Naive thymus-derived CD8-positive, alpha-beta T cell (primary cell): ENCODE results near the gene AGAP9. TPM values are rescaled to one million over a fixed set of nuclear protein-coding genes. Genes with fewer than 3 reads are reported as not detected.
"Not testable (repeated sequence)": the region's sequence is repeated elsewhere in the genome, so short reads cannot be mapped to it uniquely, and the experiment has no call there.

Experiments
- ATAC-seq, 2 donors: fragments of 150-1000 bp; cut with Tn5 transposase in 1 of 2; sonication (Bioruptor Pico), chemical (Tn5 transposase) in 1 of 2; 1 replicate in 1 of 2; 2 replicates in 1 of 2; pipeline ENCODE4 v1.10.0; 2021; ENCODE audit warnings: mild to moderate bottlenecking in 2 of 2, moderate library complexity in 2 of 2
- POLR2A ChIA-PET: fragments of 350-600 bp; sonication (Branson Sonifier 250); formaldehyde crosslinking; loops from one replicate; lab custom pipeline; 2021; ENCODE audit warnings: antibody characterized with exemption; lab: Charles Lee
- DNase-seq, 10 donors: peaks; one replicate each; pipeline versions ENCODE4 v3.0.0 to v3.0.0-alpha.2; 2020 to 2022
- H3K27ac Mint-ChIP-seq, 10 donors: one replicate each; pipeline ENCODE4 v1.8.0; 2020 to 2022; ENCODE audit warnings: mild to moderate bottlenecking in 10 of 10, mixed read lengths in 10 of 10, moderate library complexity in 4 of 10, inconsistent platforms in 1 of 10
- H3K27me3 Mint-ChIP-seq, 5 donors: one replicate each; pipeline ENCODE4 v1.8.0; 2021 to 2022; ENCODE audit warnings: mixed read lengths in 5 of 5
- H3K36me3 Mint-ChIP-seq, 3 donors: one replicate each; pipeline ENCODE4 v1.8.0; 2020 to 2022; ENCODE audit warnings: mixed read lengths in 3 of 3, mild to moderate bottlenecking in 2 of 3, inconsistent platforms in 1 of 3
- H3K4me1 Mint-ChIP-seq, 4 donors: one replicate each; pipeline ENCODE4 v1.8.0; 2021 to 2022; ENCODE audit warnings: mixed read lengths in 4 of 4
- H3K4me3 Mint-ChIP-seq, 10 donors: one replicate each; pipeline ENCODE4 v1.8.0; 2020 to 2022; ENCODE audit warnings: mild to moderate bottlenecking in 10 of 10, mixed read lengths in 10 of 10, moderate library complexity in 6 of 10, inconsistent platforms in 1 of 10
- H3K9me3 Mint-ChIP-seq, 9 donors: one replicate each; pipeline ENCODE4 v1.8.0; 2020 to 2022; ENCODE audit warnings: mixed read lengths in 9 of 9, mild to moderate bottlenecking in 3 of 9, inconsistent platforms in 1 of 9, moderate library complexity in 1 of 9
- polyA plus RNA-seq, 3 donors: library from polyadenylated mRNA; unstranded; fragments of 300-500 nt; fragmentation: Illumina TruSeq; gene quantifications; one replicate each; pipeline ENCODE4 v1.2.3, GENCODE V29; 2021
- total RNA-seq, 8 experiments: library from RNA in 2 of 8; stranded (reverse) in 2 of 8; gene quantifications; one replicate each; pipeline ENCODE4 v1.2.3 and lab custom pipeline; 2021 to 2026

The AGAP9 gene
- total and polyA plus RNA-seq, 5 experiments from 2014 or later = 0.09 to 10.1 (median 0.31) TPM

GRCh38 chr10:47481182-47481766, 42.2 kb downstream of the AGAP9 start:
- H3K9me3 Mint-ChIP-seq, H3K4me3 Mint-ChIP-seq, H3K27me3 Mint-ChIP-seq, ATAC-seq, H3K4me1 Mint-ChIP-seq, H3K27ac Mint-ChIP-seq, POLR2A ChIA-PET, H3K36me3 Mint-ChIP-seq, DNase-seq: not testable (repeated sequence)

- DNase-seq, H3K27ac Mint-ChIP-seq, H3K4me1 Mint-ChIP-seq, ATAC-seq, POLR2A ChIA-PET, H3K27me3 Mint-ChIP-seq, H3K36me3 Mint-ChIP-seq, H3K4me3 Mint-ChIP-seq, H3K9me3 Mint-ChIP-seq: not testable (repeated sequence)
These were observed 43.3 kb downstream of the AGAP9 start for GRCh38 chr10:47480133-47480532.

GRCh38 chr10:47478114-47478513, 45.3 kb downstream of the AGAP9 start:
- ATAC-seq, DNase-seq, H3K9me3 Mint-ChIP-seq, H3K36me3 Mint-ChIP-seq, H3K4me1 Mint-ChIP-seq, H3K27ac Mint-ChIP-seq, H3K4me3 Mint-ChIP-seq, POLR2A ChIA-PET, H3K27me3 Mint-ChIP-seq: not testable (repeated sequence)

- H3K9me3 Mint-ChIP-seq, H3K27me3 Mint-ChIP-seq, POLR2A ChIA-PET, DNase-seq, H3K36me3 Mint-ChIP-seq, H3K4me3 Mint-ChIP-seq, H3K27ac Mint-ChIP-seq, H3K4me1 Mint-ChIP-seq, ATAC-seq: not testable (repeated sequence)
These were observed 46.4 kb downstream of the AGAP9 start for GRCh38 chr10:47477078-47477477.

GRCh38 chr10:47475101-47475500, 48.3 kb downstream of the AGAP9 start:
- H3K36me3 Mint-ChIP-seq, ATAC-seq, POLR2A ChIA-PET, H3K27ac Mint-ChIP-seq, H3K9me3 Mint-ChIP-seq, H3K4me1 Mint-ChIP-seq, H3K4me3 Mint-ChIP-seq, H3K27me3 Mint-ChIP-seq, DNase-seq: not testable (repeated sequence)

GRCh38 chr10:47473516-47473915, 49.9 kb downstream of the AGAP9 start:
- POLR2A ChIA-PET, H3K4me1 Mint-ChIP-seq, H3K4me3 Mint-ChIP-seq, ATAC-seq, H3K9me3 Mint-ChIP-seq, H3K27ac Mint-ChIP-seq, DNase-seq, H3K36me3 Mint-ChIP-seq, H3K27me3 Mint-ChIP-seq: not testable (repeated sequence)

- H3K4me3 Mint-ChIP-seq, H3K9me3 Mint-ChIP-seq, DNase-seq, POLR2A ChIA-PET, H3K27ac Mint-ChIP-seq, H3K36me3 Mint-ChIP-seq, ATAC-seq, H3K27me3 Mint-ChIP-seq, H3K4me1 Mint-ChIP-seq: not testable (repeated sequence)
These were observed 50.8 kb downstream of the AGAP9 start for GRCh38 chr10:47472647-47473046.

GRCh38 chr10:47472072-47472471, 51.4 kb downstream of the AGAP9 start:
- H3K27me3 Mint-ChIP-seq, H3K36me3 Mint-ChIP-seq, POLR2A ChIA-PET, DNase-seq, H3K4me1 Mint-ChIP-seq, H3K27ac Mint-ChIP-seq, H3K4me3 Mint-ChIP-seq, H3K9me3 Mint-ChIP-seq, ATAC-seq: not testable (repeated sequence)

- POLR2A ChIA-PET, ATAC-seq, H3K27ac Mint-ChIP-seq, H3K36me3 Mint-ChIP-seq, H3K4me1 Mint-ChIP-seq, H3K27me3 Mint-ChIP-seq, H3K9me3 Mint-ChIP-seq, H3K4me3 Mint-ChIP-seq: not testable (repeated sequence)
- DNase-seq = peak in 1 of 10 donors; percentile 47
These were observed 54.5 kb downstream of the AGAP9 start for GRCh38 chr10:47468731-47469528.

GRCh38 chr10:47467957-47468356, 55.5 kb downstream of the AGAP9 start:
- DNase-seq, H3K27ac Mint-ChIP-seq, H3K9me3 Mint-ChIP-seq, H3K4me3 Mint-ChIP-seq, H3K36me3 Mint-ChIP-seq, ATAC-seq, H3K4me1 Mint-ChIP-seq, H3K27me3 Mint-ChIP-seq, POLR2A ChIA-PET: not testable (repeated sequence)

- H3K27ac Mint-ChIP-seq, H3K9me3 Mint-ChIP-seq, ATAC-seq, POLR2A ChIA-PET, H3K36me3 Mint-ChIP-seq, H3K4me3 Mint-ChIP-seq, H3K4me1 Mint-ChIP-seq, H3K27me3 Mint-ChIP-seq: not testable (repeated sequence)
- DNase-seq = peak in 1 of 10 donors; percentile 2
These were observed 56.0 kb downstream of the AGAP9 start for GRCh38 chr10:47467458-47467857.

- H3K27me3 Mint-ChIP-seq, ATAC-seq, H3K9me3 Mint-ChIP-seq, POLR2A ChIA-PET, H3K36me3 Mint-ChIP-seq, H3K4me1 Mint-ChIP-seq, H3K4me3 Mint-ChIP-seq: not testable (repeated sequence)
- peak in 1 of 10 donors; percentile 4 for DNase-seq
- peak overlapping the region in 1 of 10 donors; percentile 5 for H3K27ac Mint-ChIP-seq
These were observed 58.1 kb downstream of the AGAP9 start for GRCh38 chr10:47465216-47465917.

GRCh38 chr10:47462577-47463358, 60.7 kb downstream of the AGAP9 start:
- POLR2A ChIA-PET, DNase-seq, H3K36me3 Mint-ChIP-seq, H3K9me3 Mint-ChIP-seq, H3K4me3 Mint-ChIP-seq, H3K27ac Mint-ChIP-seq, H3K27me3 Mint-ChIP-seq, H3K4me1 Mint-ChIP-seq, ATAC-seq: not testable (repeated sequence)
